ENCODE results near the gene FSTL4. TPM values are rescaled to one million over a fixed set of nuclear protein-coding genes. Genes with fewer than 3 reads are reported as not detected.

Gene FSTL4
- total RNA-seq, 6 donors from 2014 or later = 0.49 to 4.6 (median 1.1) TPM

GRCh38 chr5:133531594-133531993, 80.7 kb downstream of the FSTL4 start:
- peak in 1 of 2 donors; percentile 88 for ATAC-seq (ENCODE audit: low FRiP score in 2 of 2)
- no peak overlapping the region for H3K4me3 ChIP-seq
- H3K27me3 ChIP-seq = no peaks in the 10 kb centered on the region
- DNase-seq = no peak
- TF ChIP-seq CTCF (IDR thresholded peaks at IDR 0.05) (no peak), EP300 (IDR thresholded peaks at IDR 0.05) (no peak), POLR2AphosphoS5 (IDR thresholded peaks at IDR 0.05) (no peak), POLR2A (IDR thresholded peaks at IDR 0.05) (no peak)
- H3K27ac ChIP-seq = no peak overlapping the region
- H3K9me3 ChIP-seq = no peaks in the 10 kb centered on the region
- H3K4me1 ChIP-seq = no peaks in the 10 kb centered on the region
- no peaks in the 10 kb centered on the region for H3K36me3 ChIP-seq
- WGBS, 2 donors = 31 to 50% methylated on average over 4 of the region's 4 CpGs

- H3K27ac ChIP-seq = no peak overlapping the region
- no peak for DNase-seq
- no peaks in the 10 kb centered on the region for H3K9me3 ChIP-seq
- H3K4me3 ChIP-seq = no peak overlapping the region
- peak in 1 of 2 donors; percentile 60 for ATAC-seq (ENCODE audit: low FRiP score in 2 of 2)
- H3K4me1 ChIP-seq = no peaks in the 10 kb centered on the region
- WGBS, 2 donors = 67 to 89% methylated on average over 4 of the region's 4 CpGs
- H3K36me3 ChIP-seq = no peaks in the 10 kb centered on the region
- H3K27me3 ChIP-seq = no peaks in the 10 kb centered on the region
- TF ChIP-seq POLR2AphosphoS5 (IDR thresholded peaks at IDR 0.05) (no peak), EP300 (IDR thresholded peaks at IDR 0.05) (no peak), POLR2A (IDR thresholded peaks at IDR 0.05) (no peak), CTCF (IDR thresholded peaks at IDR 0.05) (no peak)
These were observed 81.2 kb downstream of the FSTL4 start for GRCh38 chr5:133531178-133531577.

- Histone ChIP-seq H3K36me3 (no peaks in the 10 kb centered on the region), H3K4me1 (no peaks in the 10 kb centered on the region), H3K4me3 (no peak overlapping the region), H3K9me3 (no peaks in the 10 kb centered on the region), H3K27ac (no peak overlapping the region), H3K27me3 (no peaks in the 10 kb centered on the region)
- no peak for ATAC-seq (ENCODE audit: low FRiP score in 2 of 2)
- WGBS, 2 donors = 68 to 83% methylated on average over 6 of the region's 6 CpGs
- DNase-seq = no peak
- TF ChIP-seq POLR2AphosphoS5 (IDR thresholded peaks at IDR 0.05) = no peak
- TF ChIP-seq EP300 (IDR thresholded peaks at IDR 0.05) = no peak
- TF ChIP-seq POLR2A (IDR thresholded peaks at IDR 0.05) = no peak
- no peak for TF ChIP-seq CTCF (IDR thresholded peaks at IDR 0.05)
These were observed 82.1 kb downstream of the FSTL4 start for GRCh38 chr5:133530270-133530669.

- H3K4me3 ChIP-seq = no peak overlapping the region
- H3K27me3 ChIP-seq = no peaks in the 10 kb centered on the region
- no peaks in the 10 kb centered on the region for H3K4me1 ChIP-seq
- no peak overlapping the region for H3K27ac ChIP-seq
- no peak for ATAC-seq (ENCODE audit: low FRiP score in 2 of 2)
- 60 to 61% methylated on average over 4 of the region's 4 CpGs for WGBS, 2 donors
- H3K36me3 ChIP-seq = no peaks in the 10 kb centered on the region
- H3K9me3 ChIP-seq = no peaks in the 10 kb centered on the region
- TF ChIP-seq POLR2AphosphoS5 (IDR thresholded peaks at IDR 0.05) (no peak), POLR2A (IDR thresholded peaks at IDR 0.05) (no peak), CTCF (IDR thresholded peaks at IDR 0.05) (no peak), EP300 (IDR thresholded peaks at IDR 0.05) (no peak)
- DNase-seq = no peak
These were observed 83.5 kb downstream of the FSTL4 start for GRCh38 chr5:133528841-133529240.

- H3K9me3 ChIP-seq = no peaks in the 10 kb centered on the region
- no peaks in the 10 kb centered on the region for H3K27me3 ChIP-seq
- WGBS, 2 donors = 33 to 55% methylated on average over 2 of the region's 2 CpGs
- ATAC-seq (ENCODE audit: low FRiP score in 2 of 2) (no peak), DNase-seq (no peak)
- TF ChIP-seq CTCF (IDR thresholded peaks at IDR 0.05) (no peak), POLR2A (IDR thresholded peaks at IDR 0.05) (no peak), EP300 (IDR thresholded peaks at IDR 0.05) (no peak), POLR2AphosphoS5 (IDR thresholded peaks at IDR 0.05) (no peak)
- no peak overlapping the region for H3K4me3 ChIP-seq
- no peaks in the 10 kb centered on the region for H3K4me1 ChIP-seq
- no peak overlapping the region for H3K27ac ChIP-seq
- no peaks in the 10 kb centered on the region for H3K36me3 ChIP-seq
These were observed 85.0 kb downstream of the FSTL4 start for GRCh38 chr5:133527311-133527710.

Data from upper lobe of left lung (tissue), 6 donors.